MM.1S (cell line): ENCODE results near the gene ACTN1.

Experiments
- DNase-seq: peaks from one replicate; pipeline ENCODE4 v3.0.0-alpha.2; 2015
- H2AFZ ChIP-seq: fragments of 300-600 bp; sonication (generic); 2 replicates; pipeline ENCODE4 v1.6.0; 2016; ENCODE audit warnings: antibody characterized with exemption, low read length
- H3F3A ChIP-seq: fragments of 300-600 bp; sonication (generic); 2 replicates; pipeline ENCODE4 v1.6.1; 2016; ENCODE audit warnings: mild to moderate bottlenecking, antibody characterized with exemption, low read length, moderate library complexity, mixed read lengths; ENCODE audit not compliant: insufficient read depth
- H3K27ac ChIP-seq: fragments of 300-600 bp; sonication (generic); 2 replicates; pipeline ENCODE4 v1.5.1; 2016; ENCODE audit warnings: mild to moderate bottlenecking, low read length
- H3K27me3 ChIP-seq: fragments of 300-600 bp; sonication (generic); replicated peaks from 2 replicates; pipeline ENCODE4 v1.6.0; 2016; ENCODE audit warnings: low read length; ENCODE audit not compliant: insufficient read depth
- H3K36me3 ChIP-seq: fragments of 300-600 bp; sonication (generic); replicated peaks from 2 replicates; pipeline ENCODE4 v1.6.1; 2016; ENCODE audit warnings: mild to moderate bottlenecking, low read length, mixed read lengths; ENCODE audit not compliant: insufficient read depth
- H3K4me1 ChIP-seq: fragments of 300-600 bp; sonication (generic); 2 replicates; pipeline ENCODE4 v1.6.1; 2016; ENCODE audit warnings: low read length, mixed read lengths
- H3K4me2 ChIP-seq: fragments of 300-600 bp; sonication (generic); 2 replicates; pipeline ENCODE4 v1.6.0; 2016; ENCODE audit warnings: low read depth, low read length
- H3K4me3 ChIP-seq: fragments of 300-600 bp; sonication (generic); 2 replicates; pipeline ENCODE4 v1.5.1; 2016; ENCODE audit warnings: low read length, mixed read lengths
- H3K79me2 ChIP-seq: fragments of 300-600 bp; sonication (generic); 2 replicates; pipeline ENCODE4 v1.6.1; 2016; ENCODE audit warnings: mixed run types, low read length, mixed read lengths
- H3K9ac ChIP-seq: fragments of 300-600 bp; sonication (generic); 2 replicates; pipeline ENCODE4 v1.6.1; 2016; ENCODE audit warnings: low read length, mixed read lengths
- H3K9me2 ChIP-seq: fragments of 300-600 bp; sonication (generic); replicated peaks from 2 replicates; pipeline ENCODE4 v1.6.1; 2016; ENCODE audit warnings: mild to moderate bottlenecking, low read length, mixed read lengths; ENCODE audit not compliant: insufficient read depth
- H3K9me3 ChIP-seq: fragments of 300-600 bp; sonication (generic); replicated peaks from 2 replicates; pipeline ENCODE4 v1.6.1; 2016; ENCODE audit warnings: mild to moderate bottlenecking, low read length, mixed read lengths; ENCODE audit not compliant: insufficient read depth
- H4K20me1 ChIP-seq: fragments of 300-600 bp; sonication (generic); 2 replicates; pipeline ENCODE4 v1.6.1; 2016; ENCODE audit warnings: mild to moderate bottlenecking, low read length, moderate library complexity, mixed read lengths; ENCODE audit not compliant: insufficient read depth
- CTCF ChIP-seq: fragments of 300-600 bp; sonication (generic); IDR thresholded peaks from 2 replicates; pipeline ENCODE4 v1.5.1; 2016; ENCODE audit warnings: antibody characterized with exemption, low read length, mixed read lengths
- EZH2 ChIP-seq: fragments of 300-600 bp; sonication (generic); optimal IDR thresholded peaks from 2 replicates; pipeline ENCODE3; 2017; ENCODE audit warnings: low read depth, mild to moderate bottlenecking, antibody characterized with exemption, low read length, mixed read lengths
- EZH2phosphoT487 ChIP-seq: fragments of 300-600 bp; sonication (generic); IDR thresholded peaks from 2 replicates; pipeline ENCODE4 v1.6.1; 2018; ENCODE audit warnings: antibody characterized with exemption, low read length

The ACTN1 gene

DNA sequence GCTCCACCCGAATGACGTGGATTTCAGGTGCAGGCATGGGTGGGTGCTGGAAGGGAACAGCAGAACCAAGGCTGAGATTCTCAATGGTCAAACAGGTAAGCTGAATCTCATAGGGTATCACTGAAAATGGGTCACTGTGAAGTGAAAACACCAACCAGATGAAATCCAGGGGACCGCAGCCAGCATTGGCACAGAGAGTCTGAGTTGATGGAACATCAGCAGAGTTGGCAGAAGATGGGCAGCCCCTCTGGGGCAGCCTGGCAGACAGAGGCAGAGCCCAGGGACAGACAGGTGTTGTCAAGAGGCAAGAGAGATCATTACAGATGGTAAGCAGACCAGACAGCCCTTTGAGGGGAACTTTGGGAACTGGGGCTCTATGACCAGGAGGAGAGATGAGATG, 48.0 kb downstream of the ACTN1 start:
- Histone ChIP-seq H3K4me2 (no peak overlapping the region), H4K20me1 (no peaks in the 10 kb centered on the region), H3K4me1 (no peaks in the 10 kb centered on the region), H3K36me3 (no peaks in the 10 kb centered on the region), H3F3A (no peaks in the 10 kb centered on the region), H3K79me2 (no peaks in the 10 kb centered on the region), H3K9me3 (no peaks in the 10 kb centered on the region), H3K4me3 (no peak overlapping the region), H3K9ac (no peak overlapping the region), H3K27me3 (no peaks in the 10 kb centered on the region), H3K9me2 (no peaks in the 10 kb centered on the region), H2AFZ (no peak overlapping the region), H3K27ac (no peak overlapping the region)
- DNase-seq, result no peak
- TF ChIP-seq CTCF (no peak), EZH2 (no peak), EZH2phosphoT487 (no peak)

DNA sequence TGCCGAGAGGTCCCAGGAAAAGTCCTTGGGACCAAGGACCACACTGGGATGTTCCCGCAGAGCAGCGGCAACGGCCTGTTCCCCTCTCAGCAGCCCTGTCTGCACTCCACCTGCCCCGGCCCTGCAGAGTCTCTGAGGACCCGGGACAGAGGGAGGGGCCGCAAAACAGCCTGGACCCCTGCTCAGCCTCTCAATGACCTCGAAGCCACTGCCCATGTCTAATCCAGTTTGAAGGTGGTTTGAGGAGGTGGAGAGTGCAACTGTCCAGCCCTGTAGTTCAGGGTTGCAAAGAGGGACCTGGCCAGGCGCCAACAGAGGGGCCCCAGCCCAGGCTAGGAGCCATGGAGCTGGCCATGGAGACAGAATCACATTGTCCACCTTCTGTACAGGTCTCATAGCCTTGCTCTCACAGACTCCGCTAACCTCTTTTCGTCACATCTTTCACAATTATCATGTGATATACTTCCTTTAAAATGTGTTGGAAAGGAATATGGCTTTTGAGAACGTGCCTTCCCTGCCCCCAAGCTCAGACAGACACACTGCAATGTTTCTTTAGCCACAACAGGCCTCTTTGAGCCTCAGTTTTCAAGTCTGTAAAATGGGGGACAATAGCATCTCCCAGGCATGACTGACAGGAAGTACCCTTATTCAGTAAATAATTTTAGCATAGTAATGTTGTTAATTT, 49.3 kb downstream of the ACTN1 start:
- no peaks in the 10 kb centered on the region for H3K9me3 ChIP-seq
- no peaks in the 10 kb centered on the region for H3K27me3 ChIP-seq
- H3K4me3 ChIP-seq, result no peak overlapping the region
- TF ChIP-seq CTCF (no peak), EZH2phosphoT487 (no peak), EZH2 (no peak)
- H2AFZ ChIP-seq, result no peak overlapping the region
- H3K9me2 ChIP-seq, result no peaks in the 10 kb centered on the region
- no peak overlapping the region for H3K9ac ChIP-seq
- H3K79me2 ChIP-seq, result no peaks in the 10 kb centered on the region
- no peak for DNase-seq
- H3K36me3 ChIP-seq, result no peaks in the 10 kb centered on the region
- H3K27ac ChIP-seq, result no peak overlapping the region
- no peaks in the 10 kb centered on the region for H3K4me1 ChIP-seq
- H4K20me1 ChIP-seq, result no peaks in the 10 kb centered on the region
- H3F3A ChIP-seq, result no peaks in the 10 kb centered on the region
- H3K4me2 ChIP-seq, result no peak overlapping the region

DNA sequence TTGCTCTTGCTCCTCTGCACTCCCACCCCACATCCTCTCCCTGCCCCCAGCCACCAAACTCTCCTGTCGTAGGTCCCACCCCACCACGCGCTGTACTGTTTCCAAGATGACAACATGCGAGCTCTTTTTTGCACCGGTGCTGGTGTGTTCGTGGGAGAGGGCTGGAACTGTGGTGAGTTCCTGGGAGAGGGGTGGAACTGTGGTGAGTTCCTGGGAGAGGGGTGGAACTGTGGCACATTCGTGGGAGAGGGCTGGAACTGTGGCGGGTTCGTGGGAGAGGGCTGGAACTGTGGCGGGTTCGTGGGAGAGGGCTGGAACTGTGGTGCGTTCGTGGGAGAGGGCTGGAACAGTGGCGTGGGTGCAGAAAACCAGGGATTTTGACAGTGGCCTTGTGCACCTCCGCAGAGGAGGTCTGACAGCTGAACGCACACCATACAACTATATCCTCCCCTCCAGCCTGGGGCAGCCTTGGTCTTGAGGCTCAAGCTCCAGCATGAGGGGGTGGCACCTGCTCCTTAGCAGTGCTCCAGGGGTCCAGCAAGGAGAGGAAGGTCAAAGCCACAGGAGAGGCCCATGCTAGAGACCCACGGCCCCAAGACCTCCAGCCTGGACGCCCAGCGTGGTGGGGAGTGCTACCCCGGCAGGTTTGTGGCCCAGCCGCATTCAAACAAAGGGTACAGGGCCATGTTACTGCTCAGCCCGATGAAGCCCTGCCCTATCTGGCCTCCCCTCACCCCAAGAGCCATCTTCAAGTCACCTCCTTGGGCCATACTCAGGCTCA, 50.1 kb downstream of the ACTN1 start:
- H3K4me2 ChIP-seq, result no peak overlapping the region
- H3K27me3 ChIP-seq, result no peaks in the 10 kb centered on the region
- no peaks in the 10 kb centered on the region for H3F3A ChIP-seq
- H4K20me1 ChIP-seq, result no peaks in the 10 kb centered on the region
- DNase-seq, result no peak
- TF ChIP-seq EZH2, result no peak
- TF ChIP-seq EZH2phosphoT487, result no peak
- TF ChIP-seq CTCF, result no peak
- no peaks in the 10 kb centered on the region for H3K36me3 ChIP-seq
- H2AFZ ChIP-seq, result no peak overlapping the region
- no peak overlapping the region for H3K27ac ChIP-seq
- no peaks in the 10 kb centered on the region for H3K9me3 ChIP-seq
- H3K4me3 ChIP-seq, result no peak overlapping the region
- H3K79me2 ChIP-seq, result no peaks in the 10 kb centered on the region
- no peak overlapping the region for H3K9ac ChIP-seq
- no peaks in the 10 kb centered on the region for H3K9me2 ChIP-seq
- H3K4me1 ChIP-seq, result no peaks in the 10 kb centered on the region
